ENCODE data around the gene SYNGAP1. TPM values are rescaled to one million over a fixed set of nuclear protein-coding genes. Genes with fewer than 3 reads are reported as not detected.
"Not testable (repeated sequence)": the region's sequence is repeated elsewhere in the genome, so short reads cannot be mapped to it uniquely, and the experiment has no call there.

SYNGAP1 gene
- total and polyA plus RNA-seq, 3 donors from 2014 or later = 29.4 to 43.9 (median 31.5) TPM

GRCh38 chr6:33375143-33375671 lies 44.7 kb upstream of the SYNGAP1 start:
- peak overlapping the region; percentile 68 to 80 for H3K27ac ChIP-seq
- H3K4me1 ChIP-seq = peaks cover 30% of the 10 kb centered on the region
- TF ChIP-seq POLR2A (IDR thresholded peaks at IDR 0.05) (no peak), CTCF (IDR thresholded peaks at IDR 0.05) (no peak)
- intact Hi-C loops (cut with DNase I; ENCODE audit: low total_unique reads) = no loop called here
- H3K27me3 ChIP-seq = no peaks in the 10 kb centered on the region
- 22 to 34% methylated on average over 8 to 9 of the region's 9 CpGs for WGBS, 2 donors
- H3K4me3 ChIP-seq = no peak overlapping the region
- H3K36me3 ChIP-seq (ENCODE audit: low read depth, missing control alignments) = no peaks in the 10 kb centered on the region
- no peaks in the 10 kb centered on the region for H3K9me3 ChIP-seq
- DNase-seq = peak; percentile 87

GRCh38 chr6:33377171-33377570 lies 42.7 kb upstream of the SYNGAP1 start:
- no peak for DNase-seq
- peak overlapping the region; percentile 58 to 80 for H3K27ac ChIP-seq
- peaks cover 30% of the 10 kb centered on the region for H3K4me1 ChIP-seq
- H3K4me3 ChIP-seq = no peak overlapping the region
- intact Hi-C loops (cut with DNase I; ENCODE audit: low total_unique reads) = no loop called here
- no peak for TF ChIP-seq CTCF (IDR thresholded peaks at IDR 0.05)
- no peak for TF ChIP-seq POLR2A (IDR thresholded peaks at IDR 0.05)
- H3K9me3 ChIP-seq = no peaks in the 10 kb centered on the region
- WGBS, 2 donors = 56 to 92% methylated on average over 4 of the region's 4 CpGs
- H3K27me3 ChIP-seq = no peaks in the 10 kb centered on the region
- H3K36me3 ChIP-seq (ENCODE audit: low read depth, missing control alignments) = no peaks in the 10 kb centered on the region

GRCh38 chr6:33379184-33379583 lies 40.7 kb upstream of the SYNGAP1 start:
- H3K9me3 ChIP-seq; DNase-seq; H3K27me3 ChIP-seq; H3K4me3 ChIP-seq; H3K36me3 ChIP-seq (ENCODE audit: low read depth, missing control alignments); H3K27ac ChIP-seq; intact Hi-C loops (cut with DNase I; ENCODE audit: low total_unique reads): not testable (repeated sequence)
- 88 to 90% methylated on average over 10 of the region's 10 CpGs for WGBS, 2 donors
- H3K4me1 ChIP-seq = peaks cover 29% of the 10 kb centered on the region

- Histone ChIP-seq H3K27me3 (no peaks in the 10 kb centered on the region), H3K36me3 (ENCODE audit: low read depth, missing control alignments) (no peaks in the 10 kb centered on the region), H3K4me1 (peaks cover 16% of the 10 kb centered on the region), H3K27ac (no peak overlapping the region), H3K4me3 (no peak overlapping the region), H3K9me3 (no peaks in the 10 kb centered on the region)
- 88 to 95% methylated on average over 2 of the region's 2 CpGs for WGBS, 2 donors
- TF ChIP-seq CTCF (IDR thresholded peaks at IDR 0.05) = no peak
- TF ChIP-seq POLR2A (IDR thresholded peaks at IDR 0.05) = no peak
- intact Hi-C loops (cut with DNase I; ENCODE audit: low total_unique reads) = no loop called here
- no peak for DNase-seq
Observed at GRCh38 chr6:33380272-33380981, 39.4 kb upstream of the SYNGAP1 start.

GRCh38 chr6:33383427-33384185 lies 36.3 kb upstream of the SYNGAP1 start:
- intact Hi-C loops (cut with DNase I; ENCODE audit: low total_unique reads) = no loop called here
- TF ChIP-seq CTCF (IDR thresholded peaks at IDR 0.05) (no peak), POLR2A (IDR thresholded peaks at IDR 0.05) (no peak)
- Histone ChIP-seq H3K36me3 (ENCODE audit: low read depth, missing control alignments) (no peaks in the 10 kb centered on the region), H3K27ac (no peak overlapping the region), H3K4me1 (no peaks in the 10 kb centered on the region), H3K9me3 (no peaks in the 10 kb centered on the region), H3K27me3 (no peaks in the 10 kb centered on the region), H3K4me3 (no peak overlapping the region)
- WGBS, 2 donors = 82 to 88% methylated on average over 9 to 10 of the region's 10 CpGs
- no peak for DNase-seq
